Esophagus muscularis mucosa (tissue), 4 donors: ENCODE data around the gene FAM162B.

Source experiments
- CTCF ChIP-seq, 3 experiments: fragments of 200-600 bp in 2 of 3; fragments of 450-650 bp in 1 of 3; sonication (generic) in 2 of 3; IDR thresholded peaks; one replicate each; pipeline ENCODE4 v1.5.1; 2017 to 2019; ENCODE audit warnings: antibody characterized with exemption in 3 of 3, mild to moderate bottlenecking in 2 of 3, moderate library complexity in 1 of 3
- EP300 ChIP-seq: sonication (generic); formaldehyde crosslinking; IDR thresholded peaks from one replicate; pipeline ENCODE4 v1.6.1; 2017; ENCODE audit warnings: antibody characterized with exemption
- POLR2A ChIP-seq: fragments of 450-650 bp; IDR thresholded peaks from one replicate; pipeline ENCODE4 v1.6.1; 2017; ENCODE audit warnings: antibody characterized with exemption, moderate library complexity, mild to moderate bottlenecking, low read depth
- POLR2AphosphoS5 ChIP-seq, 2 donors: sonication (generic); formaldehyde crosslinking; IDR thresholded peaks; one replicate each; pipeline ENCODE4 v1.6.1; 2017; ENCODE audit warnings: antibody characterized with exemption in 2 of 2

GRCh38 chr6:116764629-116764960 is 924 bp downstream of the FAM162B start:
- TF ChIP-seq CTCF (IDR thresholded peaks at IDR 0.05) (no peak), POLR2A (no peak), EP300 (no peak), POLR2AphosphoS5 (IDR thresholded peaks at IDR 0.05) (no peak)
